SK-N-SH (cell line): ENCODE measurements around the gene FASTK.

Source experiments
- CTCF ChIP-seq: fragments of 200-600 bp; sonication (generic); IDR thresholded peaks from 2 replicates; pipeline ENCODE4 v1.6.1; 2017; ENCODE audit warnings: antibody characterized with exemption, mild to moderate bottlenecking, moderate library complexity
- POLR2AphosphoS5 ChIP-seq: IDR thresholded peaks from 2 replicates; pipeline ENCODE4 v1.6.1; 2012; ENCODE audit warnings: low read depth, low read length

DNA sequence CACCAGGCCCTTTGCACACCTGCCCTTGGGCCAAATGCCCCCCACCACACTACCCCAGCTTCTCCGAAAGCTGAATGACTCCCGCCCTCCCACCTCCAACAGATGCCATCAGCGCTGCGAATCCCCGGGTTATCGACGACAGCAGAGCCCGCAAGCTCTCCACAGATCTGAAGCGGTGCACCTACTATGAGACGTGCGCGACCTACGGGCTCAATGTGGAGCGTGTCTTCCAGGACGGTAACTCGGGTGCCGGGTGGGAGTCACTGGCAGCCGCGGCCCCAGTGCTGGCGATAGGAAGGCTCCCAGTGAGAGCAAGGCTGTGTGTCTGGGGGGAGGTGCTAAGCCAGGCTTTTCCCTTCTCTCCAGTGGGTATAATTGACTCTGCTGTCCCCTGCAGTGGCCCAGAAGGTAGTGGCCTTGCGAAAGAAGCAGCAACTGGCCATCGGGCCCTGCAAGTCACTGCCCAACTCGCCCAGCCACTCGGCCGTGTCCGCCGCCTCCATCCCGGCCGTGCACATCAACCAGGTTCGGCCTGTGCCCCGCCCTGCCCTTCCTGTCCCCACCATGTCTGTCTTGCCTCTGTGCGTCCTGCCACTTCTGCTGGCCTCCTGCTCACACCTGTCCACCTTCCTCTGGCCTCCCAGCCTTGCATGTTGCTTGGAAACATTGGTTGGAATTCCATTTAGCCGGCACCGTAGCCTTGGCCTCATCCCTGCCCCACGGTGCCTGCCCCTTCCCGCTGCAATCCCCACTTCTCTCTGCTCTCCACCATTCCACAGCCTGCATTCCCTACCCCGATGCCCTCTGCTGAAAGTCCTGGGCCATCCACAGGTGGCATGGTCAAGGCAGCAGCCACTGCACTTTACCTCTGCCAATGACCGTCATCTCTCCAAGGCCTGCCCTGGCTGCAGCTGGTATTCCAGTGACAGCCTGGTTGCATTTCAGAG lies 37.8 kb upstream of the FASTK start:
- TF ChIP-seq CTCF (no peak), POLR2AphosphoS5 (no peak)
